Measurements from ENCODE around the gene CUL5. TPM values are rescaled to one million over a fixed set of nuclear protein-coding genes. Genes with fewer than 3 reads are reported as not detected.

Gene CUL5
- total and polyA plus RNA-seq, 2 of the 4 experiments (the other 2 are of a cell fraction) = 8.8 to 31.0 TPM

- TF ChIP-seq MAFK (IDR thresholded peaks at IDR 0.05; ENCODE audit: low read depth, low read length) (peak; percentile 99), POLR2A (IDR thresholded peaks at IDR 0.05; ENCODE audit: low read depth, low read length) (no peak)
- intact Hi-C loops (cut with micrococcal nuclease) = no loop called here
- Histone ChIP-seq H3K4me3 (ENCODE audit: insufficient read depth, low read depth, low read length) (no peak overlapping the region), H3K9me1 (ENCODE audit: insufficient read depth, low read length) (peaks cover 5% of the 10 kb centered on the region), H2BK120ac (ENCODE audit: low read depth, low read length) (no peak overlapping the region), H3K23ac (ENCODE audit: low read depth, low read length) (no peak overlapping the region), H4K91ac (ENCODE audit: insufficient read depth, low read depth, low read length) (no peak overlapping the region), H4K20me1 (ENCODE audit: insufficient read depth, low read length) (no peaks in the 10 kb centered on the region), H2AK5ac (ENCODE audit: low read depth, low read length) (no peak overlapping the region), H3K9me3 (ENCODE audit: control insufficient read depth, insufficient read depth, low read length) (no peaks in the 10 kb centered on the region), H3K27ac (ENCODE audit: insufficient read depth, low read length) (no peak overlapping the region), H3K4me2 (ENCODE audit: low read depth, low read length) (no peak overlapping the region), H2BK15ac (ENCODE audit: low read depth, low read length) (no peak overlapping the region), H2AFZ (replicated peaks; ENCODE audit: low read length, poor library complexity) (no peak overlapping the region), H3K14ac (replicated peaks; ENCODE audit: low read depth, low read length) (no peak overlapping the region), H3K9ac (ENCODE audit: low read depth, low read length) (no peak overlapping the region), H3K56ac (ENCODE audit: extremely low read depth, insufficient read depth, low read length) (no peak overlapping the region), H4K5ac (ENCODE audit: low read depth, low read length) (no peak overlapping the region), H3K4ac (ENCODE audit: low read depth, low read length) (no peak overlapping the region), H2AK9ac (replicated peaks; ENCODE audit: low read depth, low read length, poor library complexity) (no peak overlapping the region), H3K79me1 (ENCODE audit: low read depth in 1 of 2, low read length in 2 of 2) (peaks cover 0 to 8% of the 10 kb centered on the region in 2 experiments; a peak in 2 of 4 replicates), H3K36me3 (ENCODE audit: control insufficient read depth, insufficient read depth, low read length) (peaks cover 9% of the 10 kb centered on the region), H4K8ac (ENCODE audit: low read depth in 2 of 2, low read length in 2 of 2) (no peak overlapping the region), H3K4me1 (ENCODE audit: control insufficient read depth, insufficient read depth, low read length) (no peaks in the 10 kb centered on the region), H2BK20ac (ENCODE audit: low read depth, low read length) (no peak overlapping the region), H3K18ac (ENCODE audit: low read depth, low read length) (no peak overlapping the region), H2BK5ac (ENCODE audit: low read depth, low read length, poor library complexity, severe bottlenecking) (no peak overlapping the region), H3K27me3 (ENCODE audit: control insufficient read depth, insufficient read depth, low read length) (no peaks in the 10 kb centered on the region)
- in situ Hi-C loops (cut with MboI; ENCODE audit: low sequenced_read_pairs) = no loop called here
- ChIA-PET POLR2A (ENCODE audit: unreplicated experiment) (no interaction called here), CTCF (no interaction called here)
- WGBS, 2 experiments (ENCODE audit: extremely low coverage in 2 of 2, insufficient read length in 1 of 2) = no CpG with 5 or more reads among the region's 2 CpGs
- BruUV-seq (replicated peaks) = no TSS peak
- ATAC-seq (ENCODE audit: low read depth) = no peak; the same call in 1 of the 2 replicates
- peak; percentile 10 for DNase-seq
- dilution Hi-C loops (cut with HindIII; ENCODE audit: low sequenced_read_pairs, unreplicated experiment) = no loop called here
Measured at GRCh38 chr11:108135845-108136544, 127.3 kb downstream of the CUL5 start.
